ENCODE results near the gene UBD.

DNA sequence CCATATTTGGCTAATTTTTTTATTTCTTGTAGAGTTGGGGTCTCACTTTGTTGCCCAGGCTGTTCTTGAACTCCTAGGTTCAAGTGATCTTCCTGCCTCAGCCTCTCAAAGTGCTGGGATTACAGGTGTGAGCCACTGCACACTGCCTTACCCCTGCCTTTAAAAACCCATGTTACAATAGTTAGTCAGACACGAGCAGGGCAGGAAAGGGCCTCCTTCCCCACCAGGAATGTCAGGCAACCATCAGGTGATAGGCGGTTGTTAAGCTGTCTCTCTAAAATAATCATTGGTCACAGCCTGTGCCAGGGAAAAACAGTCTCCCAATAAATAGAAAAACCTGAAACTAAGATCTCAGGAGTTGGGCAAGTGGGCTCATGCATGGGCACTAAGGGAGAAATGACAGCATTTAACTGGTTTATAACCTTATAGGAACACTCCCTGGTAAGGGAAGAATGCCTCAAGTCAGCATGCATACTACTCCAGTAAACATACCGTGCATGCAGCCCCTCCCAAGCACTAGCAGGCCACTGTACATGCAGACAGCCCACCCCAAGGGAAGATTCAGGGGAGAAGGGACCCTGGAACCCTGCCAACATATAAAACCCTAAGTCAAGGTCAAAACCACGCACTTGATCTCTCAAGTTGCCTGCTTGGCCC lies 33.8 kb upstream of the UBD start:
- TF ChIP-seq, protein P1, sequence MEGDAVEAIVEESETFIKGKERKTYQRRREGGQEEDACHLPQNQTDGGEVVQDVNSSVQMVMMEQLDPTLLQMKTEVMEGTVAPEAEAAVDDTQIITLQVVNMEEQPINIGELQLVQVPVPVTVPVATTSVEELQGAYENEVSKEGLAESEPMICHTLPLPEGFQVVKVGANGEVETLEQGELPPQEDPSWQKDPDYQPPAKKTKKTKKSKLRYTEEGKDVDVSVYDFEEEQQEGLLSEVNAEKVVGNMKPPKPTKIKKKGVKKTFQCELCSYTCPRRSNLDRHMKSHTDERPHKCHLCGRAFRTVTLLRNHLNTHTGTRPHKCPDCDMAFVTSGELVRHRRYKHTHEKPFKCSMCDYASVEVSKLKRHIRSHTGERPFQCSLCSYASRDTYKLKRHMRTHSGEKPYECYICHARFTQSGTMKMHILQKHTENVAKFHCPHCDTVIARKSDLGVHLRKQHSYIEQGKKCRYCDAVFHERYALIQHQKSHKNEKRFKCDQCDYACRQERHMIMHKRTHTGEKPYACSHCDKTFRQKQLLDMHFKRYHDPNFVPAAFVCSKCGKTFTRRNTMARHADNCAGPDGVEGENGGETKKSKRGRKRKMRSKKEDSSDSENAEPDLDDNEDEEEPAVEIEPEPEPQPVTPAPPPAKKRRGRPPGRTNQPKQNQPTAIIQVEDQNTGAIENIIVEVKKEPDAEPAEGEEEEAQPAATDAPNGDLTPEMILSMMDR (IDR thresholded peaks at IDR 0.05) = no peak
- TF ChIP-seq POLR2A (IDR thresholded peaks at IDR 0.05) = no peak
